ENCODE results near the gene AMPH. TPM values are rescaled to one million over a fixed set of nuclear protein-coding genes. Genes with fewer than 3 reads are reported as not detected.

AMPH gene
- total and polyA plus RNA-seq, 4 experiments from 2014 or later: 0.09 to 0.26 (median 0.14) TPM; not detected in 1

GRCh38 chr7:38628630-38629385 lies 2.4 kb downstream of the AMPH start:
- Histone ChIP-seq H3K27me3 (ENCODE audit: insufficient read depth, low read length) (peaks cover 10% of the 10 kb centered on the region), H3K27ac (ENCODE audit: low read depth, low read length) (no peak overlapping the region), H3K36me3 (ENCODE audit: insufficient read depth, low read length) (no peaks in the 10 kb centered on the region), H3K4me3 (ENCODE audit: low read length in 2 of 2) (no peak overlapping the region), H3K4me1 (ENCODE audit: insufficient read depth, low read length) (no peaks in the 10 kb centered on the region), H3K9me3 (ENCODE audit: control insufficient read depth in 1 of 2, low read length in 2 of 2) (no peaks in the 10 kb centered on the region)
- no peak for DNase-seq
- H3K27ac Mint-ChIP-seq: no peak overlapping the region
- H3K36me3 Mint-ChIP-seq: no peaks in the 10 kb centered on the region
- ChIA-PET CTCF (ENCODE audit: partially characterized antibody) (no interaction called here), POLR2A (ENCODE audit: partially characterized antibody) (no interaction called here)
- H3K27me3 Mint-ChIP-seq: peaks cover 39% of the 10 kb centered on the region in 2 donors
- no peak overlapping the region for H3K4me3 Mint-ChIP-seq
- H3K9me3 Mint-ChIP-seq: peaks cover 0 to 20% (median 18%) of the 10 kb centered on the region in 8 donors
- intact Hi-C loops (cut with micrococcal nuclease): no loop called here
- H3K4me1 Mint-ChIP-seq: peaks cover 3 to 18% (median 9%) of the 10 kb centered on the region in 4 donors

GRCh38 chr7:38625866-38626265 lies 5.3 kb downstream of the AMPH start:
- peaks cover 0 to 26% (median 19%) of the 10 kb centered on the region in 8 donors for H3K9me3 Mint-ChIP-seq
- H3K27ac ChIP-seq (ENCODE audit: low read depth, low read length): no peak overlapping the region
- peaks cover 10% of the 10 kb centered on the region for H3K27me3 ChIP-seq (ENCODE audit: insufficient read depth, low read length)
- no peaks in the 10 kb centered on the region for H3K9me3 ChIP-seq (ENCODE audit: control insufficient read depth in 1 of 2, low read length in 2 of 2)
- peaks cover 30 to 35% of the 10 kb centered on the region in 2 donors for H3K27me3 Mint-ChIP-seq
- no peaks in the 10 kb centered on the region for H3K36me3 Mint-ChIP-seq
- no peaks in the 10 kb centered on the region for H3K36me3 ChIP-seq (ENCODE audit: insufficient read depth, low read length)
- no peak overlapping the region for H3K27ac Mint-ChIP-seq
- no peak overlapping the region for H3K4me3 ChIP-seq (ENCODE audit: low read length in 2 of 2)
- intact Hi-C loops (cut with micrococcal nuclease): no loop called here
- H3K4me3 Mint-ChIP-seq: no peak overlapping the region
- H3K4me1 Mint-ChIP-seq: peaks cover 3 to 14% (median 9%) of the 10 kb centered on the region in 4 donors
- DNase-seq: no peak
- no peaks in the 10 kb centered on the region for H3K4me1 ChIP-seq (ENCODE audit: insufficient read depth, low read length)
- ChIA-PET POLR2A (ENCODE audit: partially characterized antibody) (no interaction called here), CTCF (ENCODE audit: partially characterized antibody) (no interaction called here)

GRCh38 chr7:38615665-38616064 lies 15.5 kb downstream of the AMPH start:
- no peak for DNase-seq
- intact Hi-C loops (cut with micrococcal nuclease): no loop called here
- H3K27me3 ChIP-seq (ENCODE audit: insufficient read depth, low read length): no peaks in the 10 kb centered on the region
- no peak overlapping the region for H3K4me3 ChIP-seq (ENCODE audit: low read length in 2 of 2)
- no peak overlapping the region for H3K4me3 Mint-ChIP-seq
- H3K9me3 Mint-ChIP-seq: no peaks in the 10 kb centered on the region
- H3K36me3 ChIP-seq (ENCODE audit: insufficient read depth, low read length): no peaks in the 10 kb centered on the region
- no peak overlapping the region for H3K27ac Mint-ChIP-seq
- H3K36me3 Mint-ChIP-seq: no peaks in the 10 kb centered on the region
- H3K4me1 Mint-ChIP-seq: no peaks in the 10 kb centered on the region
- no peak overlapping the region for H3K27ac ChIP-seq (ENCODE audit: low read depth, low read length)
- peaks cover 12 to 14% of the 10 kb centered on the region in 2 donors for H3K27me3 Mint-ChIP-seq
- POLR2A ChIA-PET (ENCODE audit: partially characterized antibody): no interaction called here
- CTCF ChIA-PET (ENCODE audit: partially characterized antibody): no interaction called here
- no peaks in the 10 kb centered on the region for H3K4me1 ChIP-seq (ENCODE audit: insufficient read depth, low read length)
- no peaks in the 10 kb centered on the region for H3K9me3 ChIP-seq (ENCODE audit: control insufficient read depth in 1 of 2, low read length in 2 of 2)

GRCh38 chr7:38607466-38607865 lies 23.7 kb downstream of the AMPH start:
- H3K36me3 Mint-ChIP-seq: no peaks in the 10 kb centered on the region
- ChIA-PET POLR2A (ENCODE audit: partially characterized antibody) (no interaction called here), CTCF (ENCODE audit: partially characterized antibody) (no interaction called here)
- intact Hi-C loops (cut with micrococcal nuclease): no loop called here
- H3K36me3 ChIP-seq (ENCODE audit: insufficient read depth, low read length): no peaks in the 10 kb centered on the region
- H3K4me1 Mint-ChIP-seq: no peaks in the 10 kb centered on the region
- H3K9me3 Mint-ChIP-seq: no peaks in the 10 kb centered on the region
- no peaks in the 10 kb centered on the region for H3K4me1 ChIP-seq (ENCODE audit: insufficient read depth, low read length)
- DNase-seq: no peak
- peaks cover 16 to 17% of the 10 kb centered on the region in 2 donors for H3K27me3 Mint-ChIP-seq
- no peaks in the 10 kb centered on the region for H3K27me3 ChIP-seq (ENCODE audit: insufficient read depth, low read length)
- H3K4me3 Mint-ChIP-seq: no peak overlapping the region
- H3K4me3 ChIP-seq (ENCODE audit: low read length in 2 of 2): no peak overlapping the region
- H3K27ac ChIP-seq (ENCODE audit: low read depth, low read length): no peak overlapping the region
- H3K9me3 ChIP-seq (ENCODE audit: control insufficient read depth in 1 of 2, low read length in 2 of 2): no peaks in the 10 kb centered on the region
- H3K27ac Mint-ChIP-seq: no peak overlapping the region

- CTCF ChIA-PET (ENCODE audit: partially characterized antibody): interaction anchor here (0.9 kb wide), 1 partner anchor 160 kb away, joined by 3 read pairs; no protein-coding TSS in a partner anchor
- no peaks in the 10 kb centered on the region for H3K9me3 ChIP-seq (ENCODE audit: control insufficient read depth in 1 of 2, low read length in 2 of 2)
- intact Hi-C loops (cut with micrococcal nuclease): no loop called here
- H3K36me3 ChIP-seq (ENCODE audit: insufficient read depth, low read length): no peaks in the 10 kb centered on the region
- no peak overlapping the region for H3K27ac Mint-ChIP-seq
- H3K4me3 Mint-ChIP-seq: no peak overlapping the region
- H3K36me3 Mint-ChIP-seq: no peaks in the 10 kb centered on the region
- no peaks in the 10 kb centered on the region for H3K4me1 ChIP-seq (ENCODE audit: insufficient read depth, low read length)
- no peaks in the 10 kb centered on the region for H3K27me3 ChIP-seq (ENCODE audit: insufficient read depth, low read length)
- H3K27ac ChIP-seq (ENCODE audit: low read depth, low read length): no peak overlapping the region
- H3K9me3 Mint-ChIP-seq: peaks cover 0 to 3% (median 0%) of the 10 kb centered on the region in 8 donors
- no peak for DNase-seq
- no peak overlapping the region for H3K4me3 ChIP-seq (ENCODE audit: low read length in 2 of 2)
- no peaks in the 10 kb centered on the region for H3K4me1 Mint-ChIP-seq
- H3K27me3 Mint-ChIP-seq: no peaks in the 10 kb centered on the region
- POLR2A ChIA-PET (ENCODE audit: partially characterized antibody): no interaction called here
These were observed 30.4 kb downstream of the AMPH start for GRCh38 chr7:38600741-38601140.

- Histone ChIP-seq H3K4me1 (ENCODE audit: insufficient read depth, low read length) (no peaks in the 10 kb centered on the region), H3K4me3 (ENCODE audit: low read length in 2 of 2) (no peak overlapping the region), H3K9me3 (ENCODE audit: control insufficient read depth in 1 of 2, low read length in 2 of 2) (no peaks in the 10 kb centered on the region), H3K27ac (ENCODE audit: low read depth, low read length) (no peak overlapping the region), H3K27me3 (ENCODE audit: insufficient read depth, low read length) (no peaks in the 10 kb centered on the region), H3K36me3 (ENCODE audit: insufficient read depth, low read length) (no peaks in the 10 kb centered on the region)
- no peaks in the 10 kb centered on the region for H3K4me1 Mint-ChIP-seq
- POLR2A ChIA-PET (ENCODE audit: partially characterized antibody): no interaction called here
- intact Hi-C loops (cut with micrococcal nuclease): no loop called here
- CTCF ChIA-PET (ENCODE audit: partially characterized antibody): no interaction called here
- H3K36me3 Mint-ChIP-seq: no peaks in the 10 kb centered on the region
- H3K9me3 Mint-ChIP-seq: peaks cover 0 to 4% (median 0%) of the 10 kb centered on the region in 8 donors
- no peak for DNase-seq
- no peak overlapping the region for H3K4me3 Mint-ChIP-seq
- no peak overlapping the region for H3K27ac Mint-ChIP-seq
- H3K27me3 Mint-ChIP-seq: peaks cover 0 to 3% of the 10 kb centered on the region in 2 donors
These were observed 36.2 kb downstream of the AMPH start for GRCh38 chr7:38594949-38595348.

- Histone ChIP-seq H3K36me3 (ENCODE audit: insufficient read depth, low read length) (no peaks in the 10 kb centered on the region), H3K27me3 (ENCODE audit: insufficient read depth, low read length) (no peaks in the 10 kb centered on the region), H3K9me3 (ENCODE audit: control insufficient read depth in 1 of 2, low read length in 2 of 2) (no peaks in the 10 kb centered on the region), H3K4me3 (ENCODE audit: low read length in 2 of 2) (no peak overlapping the region), H3K27ac (ENCODE audit: low read depth, low read length) (no peak overlapping the region), H3K4me1 (ENCODE audit: insufficient read depth, low read length) (no peaks in the 10 kb centered on the region)
- intact Hi-C loops (cut with micrococcal nuclease): no loop called here
- Mint-ChIP-seq H3K36me3 (no peaks in the 10 kb centered on the region), H3K27me3 (peaks cover 0 to 4% of the 10 kb centered on the region in 2 donors), H3K27ac (no peak overlapping the region), H3K4me1 (no peaks in the 10 kb centered on the region), H3K9me3 (peaks cover 0 to 4% (median 0%) of the 10 kb centered on the region in 8 donors), H3K4me3 (no peak overlapping the region)
- POLR2A ChIA-PET (ENCODE audit: partially characterized antibody): no interaction called here
- CTCF ChIA-PET (ENCODE audit: partially characterized antibody): no interaction called here
- no peak for DNase-seq
These were observed 38.4 kb downstream of the AMPH start for GRCh38 chr7:38592737-38593288.
